OCI-LY7 (cell line): ENCODE results near the gene RAB8B. TPM values are rescaled to one million over a fixed set of nuclear protein-coding genes. Genes with fewer than 3 reads are reported as not detected.

Source experiments
- BruUV-seq: library from RNA; stranded (reverse); fragments of 400-500 nt; replicated peaks from 2 replicates; lab custom pipeline; 2021; lab: Mats Ljungman, UMichigan
- CTCF ChIA-PET: fragments of 300-600 bp; sonication (Branson Sonifier 250); formaldehyde crosslinking; loops from one replicate; lab custom pipeline; 2022; ENCODE audit warnings: antibody characterized with exemption; ENCODE audit not compliant: unreplicated experiment; lab: Charles Lee
- POLR2A ChIA-PET: fragments of 300-600 bp; sonication (Branson Sonifier 250); formaldehyde crosslinking; loops from one replicate; lab custom pipeline; 2022; ENCODE audit warnings: antibody characterized with exemption; lab: Charles Lee
- DNase-seq: peaks from one replicate; pipeline ENCODE4 v3.0.0-alpha.2; 2015; ENCODE audit warnings: low spot score
- H2AFZ ChIP-seq: fragments of 200-600 bp; sonication (generic), shearing (Covaris generic); 2 replicates; pipeline ENCODE4 v1.6.1; 2014; ENCODE audit warnings: mild to moderate bottlenecking, antibody characterized with exemption, low read length, moderate library complexity
- H3K27ac ChIP-seq: fragments of 200-600 bp; sonication (generic); 2 replicates; pipeline ENCODE4 v1.5.1; 2014; ENCODE audit warnings: mixed run types, low read depth, mild to moderate bottlenecking, moderate library complexity, low read length, inconsistent platforms; ENCODE audit not compliant: poor library complexity, severe bottlenecking
- H3K36me3 ChIP-seq: fragments of 200-600 bp; sonication (generic); 2 replicates; pipeline ENCODE4 v1.6.1; 2014; ENCODE audit warnings: mild to moderate bottlenecking, antibody characterized with exemption, low read length, moderate library complexity, mixed read lengths; ENCODE audit not compliant: insufficient read depth
- H3K4me1 ChIP-seq: fragments of 200-600 bp; sonication (generic); 2 replicates; pipeline ENCODE4 v1.5.1; 2014; ENCODE audit warnings: mild to moderate bottlenecking, low read length; ENCODE audit not compliant: insufficient read depth, poor library complexity, severe bottlenecking
- H3K4me2 ChIP-seq: fragments of 200-600 bp; sonication (generic); 2 replicates; pipeline ENCODE4 v1.6.1; 2014; ENCODE audit warnings: mild to moderate bottlenecking, low read length
- H3K4me3 ChIP-seq: fragments of 200-600 bp; sonication (generic); 2 replicates; pipeline ENCODE4 v1.5.1; 2014; ENCODE audit warnings: mild to moderate bottlenecking, low read depth, low read length; ENCODE audit not compliant: poor library complexity, severe bottlenecking
- H3K79me2 ChIP-seq: fragments of 200-600 bp; sonication (generic); 2 replicates; pipeline ENCODE4 v1.6.1; 2016; ENCODE audit warnings: low read depth, mild to moderate bottlenecking, low read length, moderate library complexity, mixed read lengths; ENCODE audit not compliant: insufficient read depth
- H3K9me2 ChIP-seq: fragments of 200-600 bp; sonication (generic); 2 replicates; pipeline ENCODE4 v1.6.1; 2016; ENCODE audit warnings: mild to moderate bottlenecking, low read length, mixed read lengths; ENCODE audit not compliant: insufficient read depth
- H3K9me3 ChIP-seq: fragments of 200-600 bp; sonication (generic); 2 replicates; pipeline ENCODE4 v1.6.1; 2014; ENCODE audit warnings: mild to moderate bottlenecking, mixed run types, low read length, mixed read lengths
- H4K20me1 ChIP-seq: fragments of 200-600 bp; sonication (generic); 2 replicates; pipeline ENCODE4 v1.6.1; 2014; ENCODE audit warnings: mild to moderate bottlenecking, antibody characterized with exemption, low read length, moderate library complexity, mixed read lengths; ENCODE audit not compliant: insufficient read depth
- EZH2phosphoT487 ChIP-seq: fragments of 200-600 bp; sonication (generic); IDR thresholded peaks from 2 replicates; pipeline ENCODE4 v1.6.1; 2018; ENCODE audit warnings: low read depth, borderline replicate concordance, mild to moderate bottlenecking, mixed run types, antibody characterized with exemption, low read length, moderate library complexity, mixed read lengths
- intact Hi-C: fragments of 100-400 bp; cut with micrococcal nuclease; formaldehyde crosslinking; loops from one replicate; pipeline ENCODE4 v1.10.0; 2022; ENCODE audit not compliant: unreplicated experiment
- total RNA-seq, 2 experiments: library from RNA; depleted of rRNA in 1 of 2; stranded (reverse); fragments of >200 nt in 1 of 2; shearing (Covaris generic) in 1 of 2; gene quantifications; 2 replicates each; pipeline ENCODE4 v1.2.3, GENCODE V29; 2014 to 2022
- TF ChIP-seq, protein P1 (sequence below): fragments of 200-600 bp; sonication (generic); conservative IDR thresholded peaks from 2 replicates; pipeline ENCODE4 v1.5.1; 2014; ENCODE audit warnings: mild to moderate bottlenecking, antibody characterized with exemption, low read length, moderate library complexity, mixed read lengths

Gene RAB8B
- total RNA-seq, 2 experiments from 2014 or later, result 4.9 to 18.6 TPM

DNA sequence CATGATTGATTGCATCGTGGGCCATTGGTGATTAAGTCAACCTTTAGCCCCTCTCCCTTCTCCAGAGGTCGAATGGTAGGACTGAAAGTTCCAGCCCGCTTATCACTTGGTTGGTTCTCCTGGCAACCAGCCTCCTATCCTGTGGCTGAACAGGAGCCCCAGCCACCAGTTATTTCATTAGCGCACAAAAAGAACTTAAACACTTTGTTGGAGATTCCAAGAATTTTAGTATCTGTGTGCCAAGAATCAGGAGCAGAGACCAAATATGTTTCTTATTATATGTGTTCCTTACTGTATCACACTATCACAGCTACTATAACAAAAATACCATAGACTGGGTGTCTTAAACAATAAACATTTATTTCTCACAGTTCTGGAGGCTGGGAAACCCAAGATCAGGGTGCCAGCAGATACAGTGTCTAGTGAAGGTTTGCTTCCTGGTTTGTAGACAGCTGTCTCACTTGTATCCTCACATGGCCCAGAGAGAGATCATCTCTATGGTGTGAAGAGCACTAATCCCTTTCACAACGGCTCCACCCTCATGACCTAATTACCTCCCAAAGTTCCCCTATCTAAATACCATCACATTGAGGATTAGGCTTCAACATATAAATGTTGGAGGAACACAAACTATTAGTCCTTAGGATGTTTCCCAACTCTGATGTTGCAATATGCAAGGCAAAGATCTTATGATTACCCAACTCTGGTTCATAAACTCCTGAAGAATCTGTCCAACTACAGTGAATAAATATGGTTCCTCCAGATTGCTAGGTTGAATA is 57.5 kb downstream of the RAB8B start:
- no peak overlapping the region for H2AFZ ChIP-seq
- H3K4me2 ChIP-seq, result no peak overlapping the region
- CTCF ChIA-PET, result no interaction called here
- no peaks in the 10 kb centered on the region for H3K79me2 ChIP-seq
- no TSS peak for BruUV-seq
- no peaks in the 10 kb centered on the region for H3K4me1 ChIP-seq
- POLR2A ChIA-PET, result interaction anchor here (0.6 to 1.2 kb wide), 3 partner anchors 14 to 157 kb away, joined by 3 to 4 read pairs (median 3); no protein-coding TSS in a partner anchor
- H3K36me3 ChIP-seq, result peaks cover 61% of the 10 kb centered on the region
- H4K20me1 ChIP-seq, result no peaks in the 10 kb centered on the region
- DNase-seq, result no peak
- TF ChIP-seq, protein P1, sequence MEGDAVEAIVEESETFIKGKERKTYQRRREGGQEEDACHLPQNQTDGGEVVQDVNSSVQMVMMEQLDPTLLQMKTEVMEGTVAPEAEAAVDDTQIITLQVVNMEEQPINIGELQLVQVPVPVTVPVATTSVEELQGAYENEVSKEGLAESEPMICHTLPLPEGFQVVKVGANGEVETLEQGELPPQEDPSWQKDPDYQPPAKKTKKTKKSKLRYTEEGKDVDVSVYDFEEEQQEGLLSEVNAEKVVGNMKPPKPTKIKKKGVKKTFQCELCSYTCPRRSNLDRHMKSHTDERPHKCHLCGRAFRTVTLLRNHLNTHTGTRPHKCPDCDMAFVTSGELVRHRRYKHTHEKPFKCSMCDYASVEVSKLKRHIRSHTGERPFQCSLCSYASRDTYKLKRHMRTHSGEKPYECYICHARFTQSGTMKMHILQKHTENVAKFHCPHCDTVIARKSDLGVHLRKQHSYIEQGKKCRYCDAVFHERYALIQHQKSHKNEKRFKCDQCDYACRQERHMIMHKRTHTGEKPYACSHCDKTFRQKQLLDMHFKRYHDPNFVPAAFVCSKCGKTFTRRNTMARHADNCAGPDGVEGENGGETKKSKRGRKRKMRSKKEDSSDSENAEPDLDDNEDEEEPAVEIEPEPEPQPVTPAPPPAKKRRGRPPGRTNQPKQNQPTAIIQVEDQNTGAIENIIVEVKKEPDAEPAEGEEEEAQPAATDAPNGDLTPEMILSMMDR, result no peak
- TF ChIP-seq EZH2phosphoT487, result no peak
- intact Hi-C loops, result no loop called here
- H3K4me3 ChIP-seq, result no peak overlapping the region
- H3K27ac ChIP-seq, result no peak overlapping the region
- H3K9me2 ChIP-seq, result no peaks in the 10 kb centered on the region
- peaks cover 16% of the 10 kb centered on the region for H3K9me3 ChIP-seq

DNA sequence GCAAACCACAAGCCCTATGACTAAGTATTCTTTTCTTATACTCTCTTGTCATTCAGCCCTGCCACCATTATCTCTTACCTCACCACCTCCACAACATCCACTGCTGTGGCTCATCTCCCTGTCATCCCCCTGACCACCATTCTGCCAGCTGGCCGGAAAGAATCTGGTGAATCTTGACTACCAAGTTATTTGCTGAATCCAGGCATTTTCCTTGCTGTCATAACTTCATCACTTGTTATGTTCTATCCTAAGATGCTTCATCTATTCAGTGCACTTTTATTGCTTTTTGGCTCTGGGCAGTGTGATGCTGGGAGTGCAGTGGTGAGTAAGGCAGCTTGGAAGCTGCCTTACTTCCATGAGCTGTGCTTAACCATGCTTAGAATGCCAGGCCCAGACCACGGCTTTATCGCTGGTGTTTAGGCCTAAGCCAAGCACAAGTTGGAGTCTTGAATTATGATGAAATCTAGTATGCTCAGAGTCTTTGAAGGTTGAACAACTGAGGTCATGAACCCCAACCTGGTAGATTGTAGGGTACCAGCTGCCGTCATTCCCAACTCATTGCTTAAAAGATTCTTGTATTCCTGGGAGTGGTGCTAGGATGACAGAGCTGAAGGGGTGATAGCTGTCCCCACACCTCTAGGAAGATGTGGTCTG is 61.0 kb downstream of the RAB8B start:
- no peak for DNase-seq
- Histone ChIP-seq H3K4me1 (no peaks in the 10 kb centered on the region), H3K36me3 (peaks cover 42% of the 10 kb centered on the region), H3K9me3 (no peaks in the 10 kb centered on the region), H3K4me3 (no peak overlapping the region), H3K27ac (no peak overlapping the region), H4K20me1 (no peaks in the 10 kb centered on the region), H2AFZ (no peak overlapping the region), H3K4me2 (no peak overlapping the region), H3K9me2 (no peaks in the 10 kb centered on the region), H3K79me2 (no peaks in the 10 kb centered on the region)
- CTCF ChIA-PET, result no interaction called here
- TF ChIP-seq, protein P1, result no peak
- TF ChIP-seq EZH2phosphoT487, result no peak
- no TSS peak for BruUV-seq
- intact Hi-C loops, result no loop called here
- POLR2A ChIA-PET, result no interaction called here
